Gastrocnemius medialis (tissue), 4 donors: ENCODE measurements around the gene ZNF529. TPM values are rescaled to one million over a fixed set of nuclear protein-coding genes. Genes with fewer than 3 reads are reported as not detected.
"Not testable (repeated sequence)": the region's sequence is repeated elsewhere in the genome, so short reads cannot be mapped to it uniquely, and the experiment has no call there.

Experiments used
- ATAC-seq, 2 donors: fragments of 150-250 bp; one replicate each; pipeline ENCODE4 v1.9.1; 2016
- DNase-seq, 2 donors: peaks; one replicate each; pipeline ENCODE4 v3.0.0-alpha.2; 2019
- H3K27ac ChIP-seq, 4 donors: fragments of 200-600 bp; sonication (generic); 1 replicate in 1 of 4; 2 replicates in 3 of 4; pipeline ENCODE4 v1.5.1; 2016 to 2018; ENCODE audit warnings: mild to moderate bottlenecking in 2 of 4, moderate library complexity in 1 of 4
- H3K27me3 ChIP-seq, 3 donors: fragments of 200-600 bp; sonication (generic) in 2 of 3; 1 replicate in 1 of 3; 2 replicates in 2 of 3; pipeline versions ENCODE4 v1.5.1 to v1.6.0; 2016 to 2019; ENCODE audit warnings: mild to moderate bottlenecking in 1 of 3, moderate library complexity in 1 of 3
- H3K36me3 ChIP-seq, 2 donors: fragments of 200-600 bp; sonication (generic) in 1 of 2; one replicate each; pipeline ENCODE4 v1.5.1; 2017 to 2018
- H3K4me1 ChIP-seq, 2 donors: fragments of 200-600 bp; sonication (generic) in 1 of 2; one replicate each; pipeline ENCODE4 v1.5.1; 2016 to 2017; ENCODE audit warnings: mild to moderate bottlenecking in 2 of 2
- H3K4me3 ChIP-seq, 4 donors: fragments of 200-600 bp; sonication (generic) in 3 of 4; 1 replicate in 1 of 4; 2 replicates in 3 of 4; pipeline ENCODE4 v1.5.1; 2016 to 2019; ENCODE audit warnings: mild to moderate bottlenecking in 2 of 4
- H3K9me3 ChIP-seq, 3 donors: fragments of 200-600 bp; sonication (generic) in 2 of 3; 1 replicate in 1 of 3; 2 replicates in 2 of 3; pipeline ENCODE4 v1.5.1; 2016 to 2019
- CTCF ChIP-seq, 5 experiments: fragments of 450-650 bp in 3 of 5; fragments of 200-600 bp in 2 of 5; sonication (generic) in 2 of 5; IDR thresholded peaks in 4 of 5; conservative IDR thresholded peaks in 1 of 5; 1 replicate in 4 of 5; 2 replicates in 1 of 5; pipeline ENCODE4 v1.5.1; 2016 to 2019; ENCODE audit warnings: antibody characterized with exemption in 5 of 5, mild to moderate bottlenecking in 3 of 5, moderate library complexity in 3 of 5
- POLR2A ChIP-seq, 2 donors: fragments of 450-650 bp; IDR thresholded peaks; one replicate each; pipeline ENCODE4 v1.6.1; 2017; ENCODE audit warnings: antibody characterized with exemption in 2 of 2, mild to moderate bottlenecking in 2 of 2, moderate library complexity in 2 of 2
- in situ Hi-C, 4 donors: fragments of 200-750 bp; cut with MboI; loops; one replicate each; pipeline versions ENCODE4 v1.15.0 to v1.8.0; 2017; ENCODE audit warnings: low sequenced_read_pairs in 4 of 4
- intact Hi-C: fragments of 100-400 bp; cut with DNase I; formaldehyde crosslinking; loops from one replicate; pipeline ENCODE4 v1.15.1; 2023; ENCODE audit warnings: low total_unique reads
- total RNA-seq, 4 donors: library from RNA; depleted of rRNA; stranded (reverse); fragments of >200 nt; gene quantifications; one replicate each; pipeline versions ENCODE4 v1.1.0 to v1.2.3, GENCODE V29; 2016

Gene ZNF529
- 1 to 10 TPM; 4.1 to 6.6 (median 5.4) TPM for total RNA-seq

- H3K4me3 ChIP-seq, result peak within 1 kb of the TSS; percentile 85 to 100 (median 94)
- TF ChIP-seq CTCF (IDR thresholded peaks at IDR 0.05 in 4 of 5, conservative IDR thresholded peaks at IDR 0.05 in 1 of 5) (no peak), POLR2A (IDR thresholded peaks at IDR 0.05) (peak; percentile 73 to 75)
- H3K9me3 ChIP-seq, result peaks cover 0 to 7% (median 0%) of the 10 kb centered on the region in 3 donors
- H3K36me3 ChIP-seq, result peaks cover 8 to 60% of the 10 kb centered on the region in 2 donors
- in situ Hi-C loops, result no loop called here
- intact Hi-C loops, result loop anchor here (1.0 to 10.0 kb wide), 9 partner anchors 45 to 644 kb away; partner anchors contain the start of genes ZFP14, ZNF260, ZNF345 and ZNF383
- peak; percentile 79 to 85 for DNase-seq
- H3K27me3 ChIP-seq, result no peaks in the 10 kb centered on the region
- ATAC-seq, result peak; percentile 99
- H3K4me1 ChIP-seq, result peaks cover 16 to 17% of the 10 kb centered on the region in 2 donors
- H3K27ac ChIP-seq, result peak within 1 kb of the TSS; percentile 81 to 91 (median 88)
These were observed at the start of gene ZNF529 for GRCh38 chr19:36573020-36573894. Gene ZNF529 (minus strand): TSS chr19:36573292. CDS start chr19:36572346, 946 bp downstream.

DNA sequence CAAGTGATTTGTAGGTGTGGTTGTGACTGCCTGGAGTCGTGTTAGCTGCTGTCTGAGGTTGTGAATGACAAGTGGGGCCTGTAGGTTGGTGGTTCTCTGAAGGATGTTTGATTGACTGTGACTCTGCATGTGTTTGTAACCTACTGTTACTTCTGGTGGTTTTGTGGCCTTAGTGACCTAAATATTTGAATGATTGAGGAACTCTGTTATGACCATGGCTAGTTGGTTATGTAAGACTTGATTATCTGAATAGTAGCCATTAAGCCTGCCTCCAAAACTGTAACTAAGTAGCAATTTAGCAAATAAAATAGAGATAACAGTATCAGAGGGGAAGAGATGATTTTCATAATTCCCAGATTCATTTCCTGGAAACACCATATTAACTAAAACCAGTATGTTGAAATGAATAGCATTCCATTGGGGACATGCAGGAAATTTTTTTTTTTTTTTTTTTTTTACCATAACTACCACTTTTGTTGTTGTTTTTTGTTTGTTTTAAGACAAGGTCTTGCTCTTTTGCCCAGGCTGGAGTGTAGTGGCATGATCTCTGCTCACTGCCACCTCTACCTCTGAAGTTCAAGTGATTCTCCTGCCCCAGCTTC is 32.9 kb upstream of the ZNF529 start:
- H3K4me1 ChIP-seq, result no peaks in the 10 kb centered on the region
- intact Hi-C loops (no loop called here), in situ Hi-C loops (no loop called here)
- H3K4me3 ChIP-seq, result peak overlapping the region; percentile 55 to 64 (median 60)
- DNase-seq (no peak), ATAC-seq (no peak)
- TF ChIP-seq POLR2A (IDR thresholded peaks at IDR 0.05) (no peak), CTCF (IDR thresholded peaks at IDR 0.05 in 4 of 5, conservative IDR thresholded peaks at IDR 0.05 in 1 of 5) (no peak)
- peak overlapping the region in 1 of 4 donors; percentile 77 for H3K27ac ChIP-seq
- H3K27me3 ChIP-seq, result peaks cover 0 to 6% (median 0%) of the 10 kb centered on the region in 3 donors
- no peaks in the 10 kb centered on the region for H3K9me3 ChIP-seq
- H3K36me3 ChIP-seq, result peaks cover 0 to 4% of the 10 kb centered on the region in 2 donors

GRCh38 chr19:36605101-36605876 is 32.2 kb upstream of the ZNF529 start, which contains the start of gene ZNF382:
Gene ZNF382 (plus strand): TSS chr19:36605313. CDS start chr19:36609915, 4,602 bp downstream.
- peak in 1 of 2 donors; percentile 66 for ATAC-seq
- peak; percentile 12 to 17 for DNase-seq
- H3K27me3 ChIP-seq, result peaks cover 0 to 6% (median 0%) of the 10 kb centered on the region in 3 donors
- H3K27ac ChIP-seq, result peak within 1 kb of the TSS; percentile 45 to 77 (median 54)
- H3K9me3 ChIP-seq, result no peaks in the 10 kb centered on the region
- intact Hi-C loops, result no loop called here
- H3K4me1 ChIP-seq, result no peaks in the 10 kb centered on the region
- in situ Hi-C loops, result no loop called here
- TF ChIP-seq POLR2A (IDR thresholded peaks at IDR 0.05), result peak; percentile 20 to 30
- TF ChIP-seq CTCF (IDR thresholded peaks at IDR 0.05 in 4 of 5, conservative IDR thresholded peaks at IDR 0.05 in 1 of 5), result no peak
- H3K4me3 ChIP-seq, result peak within 1 kb of the TSS; percentile 55 to 64 (median 60)
- no peaks in the 10 kb centered on the region for H3K36me3 ChIP-seq

GRCh38 chr19:36604656-36605100 is 31.6 kb upstream of the ZNF529 start:
- intact Hi-C loops, result no loop called here

GRCh38 chr19:36602681-36603080 is 29.6 kb upstream of the ZNF529 start:
- H3K9me3 ChIP-seq, intact Hi-C loops, ATAC-seq, H3K4me1 ChIP-seq, in situ Hi-C loops, H3K4me3 ChIP-seq, H3K27ac ChIP-seq, H3K27me3 ChIP-seq, H3K36me3 ChIP-seq, DNase-seq: not testable (repeated sequence)

More at GRCh38 chr19:36604656-36605100, 31.6 kb upstream of the ZNF529 start:
- Histone ChIP-seq H3K27me3 (peaks cover 0 to 6% (median 0%) of the 10 kb centered on the region in 3 donors), H3K9me3 (no peaks in the 10 kb centered on the region), H3K4me1 (no peaks in the 10 kb centered on the region), H3K36me3 (no peaks in the 10 kb centered on the region), H3K4me3 (peak overlapping the region; percentile 55 to 64 (median 60)), H3K27ac (peak overlapping the region; percentile 45 to 77 (median 54))
- peak; percentile 10 to 15 for DNase-seq
- TF ChIP-seq POLR2A (IDR thresholded peaks at IDR 0.05), result no peak
- no peak for TF ChIP-seq CTCF (IDR thresholded peaks at IDR 0.05 in 4 of 5, conservative IDR thresholded peaks at IDR 0.05 in 1 of 5)
- ATAC-seq, result peak; percentile 21 to 63
- in situ Hi-C loops, result no loop called here
